RWPE2 (cell line): ENCODE results near the gene GNAO1.

ENCODE experiments used
- ATAC-seq: fragments of 200-7000 bp; cut with Tn5 transposase; 3 replicates; pipeline ENCODE4 v1.9.1; 2021; ENCODE audit warnings: low read depth
- DNase-seq: peaks from one replicate; pipeline ENCODE4 v3.0.0-alpha.2; 2020; ENCODE audit warnings: low spot score
- H3K27ac ChIP-seq: fragments of 450-650 bp; 2 replicates; pipeline ENCODE4 v1.5.1; 2017; ENCODE audit warnings: mild to moderate bottlenecking; ENCODE audit not compliant: poor library complexity, severe bottlenecking
- H3K27me3 ChIP-seq: fragments of 250-450 bp; sonication (Bioruptor Pico); 2 replicates; pipeline ENCODE4 v1.5.1; 2021; ENCODE audit warnings: mild to moderate bottlenecking, moderate library complexity; ENCODE audit not compliant: insufficient read depth, poor library complexity, severe bottlenecking
- H3K36me3 ChIP-seq: fragments of 250-450 bp; sonication (Bioruptor Pico); 2 replicates; pipeline ENCODE4 v1.5.1; 2020; ENCODE audit warnings: low read depth, mild to moderate bottlenecking, moderate library complexity
- H3K4me1 ChIP-seq: fragments of 250-450 bp; sonication (Bioruptor Pico); 2 replicates; pipeline ENCODE4 v1.5.1; 2021; ENCODE audit warnings: mild to moderate bottlenecking, moderate library complexity; ENCODE audit not compliant: insufficient read depth, poor library complexity, severe bottlenecking
- H3K4me3 ChIP-seq: fragments of 250-450 bp; sonication (Bioruptor Pico); 2 replicates; pipeline ENCODE4 v1.5.1; 2021; ENCODE audit warnings: mild to moderate bottlenecking, moderate library complexity; ENCODE audit not compliant: severe bottlenecking
- H3K9me3 ChIP-seq: fragments of 250-450 bp; sonication (Bioruptor Pico); 2 replicates; pipeline ENCODE4 v1.5.1; 2021; ENCODE audit warnings: mild to moderate bottlenecking, moderate library complexity; ENCODE audit not compliant: severe bottlenecking
- CTCF ChIP-seq: fragments of 450-650 bp; IDR thresholded peaks from one replicate; pipeline ENCODE4 v1.5.1; 2017; ENCODE audit warnings: mild to moderate bottlenecking, moderate library complexity; ENCODE audit not compliant: poor library complexity, severe bottlenecking

The GNAO1 gene

GRCh38 chr16:56357241-56357764 is 166.0 kb downstream of the GNAO1 start:
- Histone ChIP-seq H3K27me3 (no peaks in the 10 kb centered on the region), H3K36me3 (no peaks in the 10 kb centered on the region), H3K4me1 (peaks cover 3% of the 10 kb centered on the region), H3K9me3 (no peaks in the 10 kb centered on the region), H3K27ac (peak overlapping the region; percentile 60), H3K4me3 (peak overlapping the region; percentile 18)
- ATAC-seq, result peak; percentile 37; the same call in 1 of the 3 replicates
- no peak for DNase-seq
- no peak for TF ChIP-seq CTCF

GRCh38 chr16:56357765-56358322 is 166.6 kb downstream of the GNAO1 start:
- no peaks in the 10 kb centered on the region for H3K9me3 ChIP-seq
- TF ChIP-seq CTCF, result no peak
- DNase-seq (no peak), ATAC-seq (no peak)
- H3K36me3 ChIP-seq, result no peaks in the 10 kb centered on the region
- H3K4me3 ChIP-seq, result no peak overlapping the region
- H3K4me1 ChIP-seq, result peaks cover 3% of the 10 kb centered on the region
- no peak overlapping the region for H3K27ac ChIP-seq
- no peaks in the 10 kb centered on the region for H3K27me3 ChIP-seq

GRCh38 chr16:56360117-56361008 is 169.1 kb downstream of the GNAO1 start:
- Histone ChIP-seq H3K4me3 (no peak overlapping the region), H3K9me3 (no peaks in the 10 kb centered on the region), H3K4me1 (peaks cover 3% of the 10 kb centered on the region), H3K27me3 (no peaks in the 10 kb centered on the region), H3K27ac (no peak overlapping the region), H3K36me3 (peaks cover 22% of the 10 kb centered on the region)
- no peak for TF ChIP-seq CTCF
- ATAC-seq (no peak), DNase-seq (no peak)

GRCh38 chr16:56362057-56362655 is 170.9 kb downstream of the GNAO1 start:
- Histone ChIP-seq H3K4me3 (no peak overlapping the region), H3K27me3 (no peaks in the 10 kb centered on the region), H3K36me3 (peaks cover 28% of the 10 kb centered on the region), H3K27ac (no peak overlapping the region), H3K4me1 (no peaks in the 10 kb centered on the region), H3K9me3 (no peaks in the 10 kb centered on the region)
- no peak for TF ChIP-seq CTCF
- ATAC-seq (no peak), DNase-seq (no peak)
